Fibroblast of mammary gland (primary cell): Measurements from ENCODE around the gene ANO2.

Source experiments
- DNase-seq: peaks from one replicate; pipeline ENCODE4 v3.0.0-alpha.2; 2010; ENCODE audit warnings: low read depth
- H3K4me3 ChIP-seq: 2 replicates; pipeline ENCODE4 v1.5.1; 2011; ENCODE audit warnings: low read depth, mild to moderate bottlenecking, low read length, moderate library complexity; ENCODE audit not compliant: control insufficient read depth
- TF ChIP-seq, protein P1 (sequence below): conservative IDR thresholded peaks from 2 replicates; pipeline ENCODE4 v1.5.1; 2011; ENCODE audit warnings: low read depth, low read length, inconsistent platforms; ENCODE audit not compliant: control insufficient read depth, insufficient read depth

The ANO2 gene

GRCh38 chr12:5736016-5736415 lies 209.0 kb downstream of the ANO2 start:
- DNase-seq: no peak
- TF ChIP-seq, protein P1, sequence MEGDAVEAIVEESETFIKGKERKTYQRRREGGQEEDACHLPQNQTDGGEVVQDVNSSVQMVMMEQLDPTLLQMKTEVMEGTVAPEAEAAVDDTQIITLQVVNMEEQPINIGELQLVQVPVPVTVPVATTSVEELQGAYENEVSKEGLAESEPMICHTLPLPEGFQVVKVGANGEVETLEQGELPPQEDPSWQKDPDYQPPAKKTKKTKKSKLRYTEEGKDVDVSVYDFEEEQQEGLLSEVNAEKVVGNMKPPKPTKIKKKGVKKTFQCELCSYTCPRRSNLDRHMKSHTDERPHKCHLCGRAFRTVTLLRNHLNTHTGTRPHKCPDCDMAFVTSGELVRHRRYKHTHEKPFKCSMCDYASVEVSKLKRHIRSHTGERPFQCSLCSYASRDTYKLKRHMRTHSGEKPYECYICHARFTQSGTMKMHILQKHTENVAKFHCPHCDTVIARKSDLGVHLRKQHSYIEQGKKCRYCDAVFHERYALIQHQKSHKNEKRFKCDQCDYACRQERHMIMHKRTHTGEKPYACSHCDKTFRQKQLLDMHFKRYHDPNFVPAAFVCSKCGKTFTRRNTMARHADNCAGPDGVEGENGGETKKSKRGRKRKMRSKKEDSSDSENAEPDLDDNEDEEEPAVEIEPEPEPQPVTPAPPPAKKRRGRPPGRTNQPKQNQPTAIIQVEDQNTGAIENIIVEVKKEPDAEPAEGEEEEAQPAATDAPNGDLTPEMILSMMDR: no peak

DNA sequence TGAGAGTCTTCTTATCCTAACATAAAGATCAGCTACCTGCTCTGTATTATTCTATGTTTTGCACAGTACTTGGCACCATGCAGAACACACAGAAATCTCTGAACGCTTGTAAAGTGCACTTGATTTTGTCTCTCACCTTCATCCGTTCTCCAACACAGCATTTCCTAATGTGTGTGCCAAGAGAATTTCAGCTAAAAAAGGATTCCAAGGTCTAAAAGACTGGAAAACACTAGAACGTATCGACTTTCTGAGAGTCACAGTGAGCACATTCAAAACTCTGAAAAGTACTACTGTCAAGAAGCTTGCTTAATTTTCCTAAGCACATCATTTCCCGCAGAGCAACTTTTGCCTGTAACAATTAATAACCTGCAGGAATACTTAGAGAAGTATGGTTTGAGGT lies 211.1 kb downstream of the ANO2 start:
- no peak for DNase-seq
- TF ChIP-seq, protein P1: no peak
- no peak overlapping the region for H3K4me3 ChIP-seq

More at GRCh38 chr12:5736016-5736415, 209.0 kb downstream of the ANO2 start:
- H3K4me3 ChIP-seq: no peak overlapping the region

- H3K4me3 ChIP-seq: no peak overlapping the region
- TF ChIP-seq, protein P1: no peak
- DNase-seq: no peak
These were observed 211.8 kb downstream of the ANO2 start for GRCh38 chr12:5733136-5733755.

GRCh38 chr12:5730962-5731361 lies 214.1 kb downstream of the ANO2 start:
- TF ChIP-seq, protein P1: no peak
- H3K4me3 ChIP-seq: no peak overlapping the region
- DNase-seq: no peak

- no peak for DNase-seq
- TF ChIP-seq, protein P1: no peak
These were observed 221.3 kb downstream of the ANO2 start for GRCh38 chr12:5723711-5724252.

DNA sequence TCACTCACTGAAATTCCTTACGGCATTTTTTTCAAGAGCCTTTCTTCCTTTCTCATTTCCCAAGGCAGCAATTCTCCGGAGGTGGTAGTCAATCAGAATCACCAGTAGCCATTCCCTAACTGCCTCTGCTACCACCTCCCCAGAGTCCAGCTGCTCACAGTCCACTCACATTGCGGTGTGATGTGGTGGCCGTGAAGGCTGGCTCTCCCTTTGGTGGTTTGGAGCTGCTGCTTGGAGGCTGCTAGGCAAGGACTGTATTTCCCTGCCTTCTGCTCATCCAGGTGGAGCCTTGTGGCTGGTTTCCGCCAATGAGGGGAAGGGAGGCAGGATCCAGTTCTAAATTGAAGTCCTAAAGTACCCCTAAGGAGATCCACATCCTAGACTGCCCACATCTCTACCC lies 222.0 kb downstream of the ANO2 start:
- no peak overlapping the region for H3K4me3 ChIP-seq
- TF ChIP-seq, protein P1: no peak
- no peak for DNase-seq

More at GRCh38 chr12:5723711-5724252, 221.3 kb downstream of the ANO2 start:
- H3K4me3 ChIP-seq: no peak overlapping the region

- no peak overlapping the region for H3K4me3 ChIP-seq
- no peak for DNase-seq
- TF ChIP-seq, protein P1: no peak
These were observed 224.6 kb downstream of the ANO2 start for GRCh38 chr12:5720381-5721005.
